Stimulated activated CD4-positive, alpha-beta T cell treated with anti-CD3 and anti-CD28 coated beads, Interleukin-4, amount 100 ng/mL, for 24 hours (primary cell): Measurements from ENCODE around the gene AGGF1.
"Not testable (repeated sequence)": the region's sequence is repeated elsewhere in the genome, so short reads cannot be mapped to it uniquely, and the experiment has no call there.

Source experiments
- DNase-seq: peaks from one replicate; pipeline ENCODE4 v3.0.0-alpha.2; 2020

The AGGF1 gene

DNA sequence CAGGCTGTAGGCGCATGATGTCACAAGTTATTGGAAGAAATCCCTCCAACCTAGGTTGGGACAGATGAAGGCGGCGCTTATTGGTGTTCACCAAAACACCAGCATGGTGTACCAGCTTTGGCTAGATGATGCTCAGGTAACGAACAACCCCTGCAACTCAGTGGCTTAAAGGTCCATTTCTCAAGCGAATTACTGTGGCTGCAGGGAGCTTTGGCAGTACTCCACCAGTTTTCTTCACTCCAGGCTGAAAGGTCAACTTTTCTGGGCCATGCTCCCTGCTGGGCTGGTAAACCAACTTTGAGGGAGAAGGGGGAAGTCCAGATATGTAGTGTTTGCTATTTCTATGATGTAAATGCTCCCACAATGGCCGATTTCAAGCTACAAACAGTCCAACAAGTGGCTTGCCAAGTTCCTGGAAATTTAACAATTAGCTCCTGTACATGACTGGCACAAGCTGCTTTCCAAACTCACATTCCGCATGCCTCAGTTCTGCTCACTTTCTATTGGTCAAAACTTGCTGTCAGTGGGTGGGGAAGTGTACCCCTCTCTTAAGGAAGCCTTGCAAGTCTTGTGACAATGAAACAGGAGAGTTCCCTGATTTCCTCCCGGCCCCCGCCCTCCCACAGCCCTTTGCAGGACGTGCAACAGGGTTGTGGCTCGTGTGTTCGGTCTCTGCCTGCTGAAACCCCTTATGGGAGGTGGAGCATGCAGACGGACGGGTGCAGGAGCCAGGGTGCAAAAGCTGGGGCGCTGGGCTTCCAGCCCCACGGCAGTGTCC, 57.5 kb downstream of the AGGF1 start:
- DNase-seq: no peak

DNA sequence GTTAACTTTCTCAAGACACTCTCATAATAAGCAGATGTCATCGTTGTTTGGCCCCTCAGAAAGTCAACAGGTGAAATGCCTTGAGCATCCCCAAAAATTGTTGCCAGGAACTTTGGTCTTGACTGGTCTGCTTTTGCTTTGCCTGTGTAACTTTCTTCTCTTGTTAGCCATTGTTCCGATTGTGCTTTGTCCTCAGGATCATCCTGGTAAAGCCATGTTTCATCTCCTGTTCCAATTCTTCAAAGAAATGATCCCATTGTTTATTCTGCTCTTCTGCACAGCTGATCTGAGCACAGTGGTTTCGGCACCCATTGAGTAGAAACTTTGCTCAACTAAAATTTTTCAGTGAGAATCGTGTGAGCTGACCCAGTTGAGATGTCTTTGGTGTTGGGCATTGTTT, 65.0 kb downstream of the AGGF1 start:
- no peak for DNase-seq

DNA sequence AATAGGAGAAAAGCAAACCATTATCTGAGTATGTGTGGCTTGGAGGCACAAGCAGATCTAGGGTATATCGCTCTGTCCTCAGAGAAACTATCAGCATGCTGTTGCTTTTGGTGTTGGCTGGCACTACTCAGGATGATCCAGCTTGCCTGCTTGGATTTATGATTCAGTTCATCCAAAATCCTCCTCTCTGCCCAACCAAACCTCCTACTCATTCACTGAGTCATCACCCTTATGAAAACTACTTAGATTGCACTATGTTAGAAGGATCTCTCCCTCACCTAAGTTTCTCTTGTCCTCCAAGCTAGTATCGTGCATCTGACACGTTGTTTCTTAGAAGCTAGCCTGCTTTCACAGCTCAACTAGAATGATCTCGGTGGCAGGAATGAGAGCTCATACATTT, 71.1 kb downstream of the AGGF1 start:
- DNase-seq: no peak

DNA sequence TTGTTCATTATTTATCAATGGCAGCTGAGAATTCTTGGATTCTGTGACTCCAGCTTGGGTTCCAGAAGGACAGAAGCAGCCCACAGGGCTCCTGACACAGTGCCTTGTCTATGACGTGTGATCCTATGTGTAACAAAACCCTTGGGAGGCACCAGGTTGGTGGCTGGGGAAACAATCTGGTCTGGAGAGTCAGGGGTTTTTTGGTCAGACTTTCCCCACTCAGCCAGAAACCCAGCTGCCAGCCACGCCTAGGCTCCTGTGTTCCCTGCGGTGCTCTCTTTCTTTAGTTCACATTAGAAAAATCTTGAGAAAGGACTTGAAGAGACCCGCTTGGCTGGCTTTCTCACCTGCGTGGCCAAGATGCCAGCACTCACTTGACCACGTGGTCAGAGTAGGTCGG, 72.3 kb downstream of the AGGF1 start:
- no peak for DNase-seq

DNA sequence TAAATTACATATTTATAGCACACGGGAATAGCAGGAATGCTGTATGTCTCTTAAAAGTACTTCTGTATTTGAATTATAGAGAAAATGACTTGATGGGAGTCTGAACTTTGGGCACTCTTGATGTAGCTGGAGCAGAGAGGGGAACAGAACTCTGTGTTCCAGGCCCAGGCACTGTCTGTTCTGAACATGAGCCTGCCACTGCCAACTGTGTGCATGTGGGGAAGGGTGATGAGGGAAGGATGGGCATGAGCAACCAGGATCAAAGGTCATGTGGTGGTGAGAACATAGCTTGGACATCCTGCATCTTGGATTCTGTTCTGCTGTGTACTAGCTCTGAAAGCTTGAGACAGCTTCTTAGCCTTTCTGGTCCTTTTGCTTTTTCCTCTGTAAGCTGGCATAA, 73.3 kb downstream of the AGGF1 start:
- no peak for DNase-seq

DNA sequence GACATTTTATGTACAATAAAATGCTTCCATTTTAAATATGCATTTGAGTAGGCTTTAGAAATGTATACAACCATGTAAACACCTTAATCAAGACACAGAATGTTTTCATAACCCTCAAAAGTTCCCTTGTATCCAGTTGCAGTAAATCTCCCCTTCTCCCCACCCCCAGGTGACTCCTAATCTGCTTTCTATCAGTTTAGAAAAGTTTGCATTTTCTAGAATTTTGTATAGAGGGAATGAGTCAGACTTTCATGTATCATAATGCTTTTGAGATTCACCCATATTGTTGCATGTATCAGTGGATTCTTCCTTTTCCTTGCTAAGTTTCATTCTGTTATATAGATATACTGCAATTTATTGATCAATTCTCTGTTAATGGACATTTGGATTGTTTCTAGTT, 74.6 kb downstream of the AGGF1 start:
- no peak for DNase-seq

DNA sequence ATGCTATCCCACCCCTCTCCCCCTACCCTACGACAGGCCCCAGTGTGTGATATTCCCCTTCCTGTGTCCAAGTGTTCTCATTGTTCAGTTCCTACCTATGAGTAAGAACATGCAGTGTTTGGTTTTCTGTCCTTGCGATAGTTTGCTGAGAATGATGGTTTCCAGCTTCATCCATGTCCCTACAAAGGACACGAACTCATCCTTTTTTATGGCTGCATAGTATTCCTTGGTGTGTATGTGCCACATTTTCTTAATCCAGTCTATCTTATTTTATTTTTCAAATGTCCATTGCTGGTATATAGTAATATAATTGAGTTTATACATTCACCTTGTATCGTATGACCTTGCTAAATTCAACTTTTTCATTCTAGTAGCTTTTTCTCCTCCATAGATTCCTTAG, 76.8 kb downstream of the AGGF1 start:
- DNase-seq: not testable (repeated sequence)
